HepG2 (cell line): ENCODE data around the gene HDGF. TPM values are rescaled to one million over a fixed set of nuclear protein-coding genes. Genes with fewer than 3 reads are reported as not detected.

Experiments
- CENPX ChIP-seq: sonication (generic); formaldehyde crosslinking; IDR thresholded peaks from 2 replicates; pipeline ENCODE4 v1.9.0; 2021; ENCODE audit warnings: mild to moderate bottlenecking, missing genetic modification reagents, moderate library complexity
- DNMT3B ChIP-seq: conservative IDR thresholded peaks from 2 replicates; pipeline ENCODE4 v1.6.1; 2016; ENCODE audit warnings: missing biosample characterization, control low read depth
- HES4 ChIP-seq: sonication (generic); formaldehyde crosslinking; IDR thresholded peaks from 2 replicates; pipeline ENCODE4 v1.9.0; 2021; ENCODE audit warnings: mild to moderate bottlenecking, missing genetic modification reagents, borderline replicate concordance
- HNF4A ChIP-seq: sonication (generic); formaldehyde crosslinking; IDR thresholded peaks from 2 replicates; pipeline ENCODE4 v1.4.0; 2020; ENCODE audit warnings: missing genetic modification reagents
- HNRNPK ChIP-seq: fragments of 200-400 bp; formaldehyde crosslinking; IDR thresholded peaks from 2 replicates; pipeline ENCODE4 v1.6.1; 2018; ENCODE audit warnings: low read length, low read depth, moderate library complexity, mild to moderate bottlenecking; ENCODE audit not compliant: poor library complexity, severe bottlenecking
- KLF11 ChIP-seq: IDR thresholded peaks from 2 replicates; pipeline ENCODE4 v1.6.1; 2016; ENCODE audit warnings: missing compliant biosample characterization
- MEIS2 ChIP-seq: sonication (generic); formaldehyde crosslinking; IDR thresholded peaks from 2 replicates; pipeline ENCODE4 v1.9.0; 2021; ENCODE audit warnings: mild to moderate bottlenecking, missing genetic modification reagents
- NFKBIZ ChIP-seq: IDR thresholded peaks from 2 replicates; pipeline ENCODE4 v1.6.1; 2018; ENCODE audit warnings: missing genetic modification reagents, missing compliant biosample characterization
- POGZ ChIP-seq: sonication (generic); formaldehyde crosslinking; IDR thresholded peaks from 2 replicates; pipeline ENCODE4 v1.4.0; 2020; ENCODE audit warnings: mild to moderate bottlenecking, missing genetic modification reagents
- POLR2G ChIP-seq: fragments of 200-400 bp; formaldehyde crosslinking; IDR thresholded peaks from 2 replicates; pipeline ENCODE4 v1.6.1; 2018; ENCODE audit warnings: mild to moderate bottlenecking, low read depth, low read length, moderate library complexity
- RBFOX2 ChIP-seq: fragments of 200-400 bp; formaldehyde crosslinking; IDR thresholded peaks from 2 replicates; pipeline ENCODE4 v1.6.1; 2017; ENCODE audit warnings: low read depth, mild to moderate bottlenecking, low read length
- YEATS2 ChIP-seq: sonication (generic); formaldehyde crosslinking; IDR thresholded peaks from 2 replicates; pipeline ENCODE4 v1.4.0; 2020; ENCODE audit warnings: missing genetic modification reagents, borderline replicate concordance
- YY1 ChIP-seq: IDR thresholded peaks from 2 replicates; pipeline ENCODE4 v1.6.1; 2011; ENCODE audit warnings: low read length, low read depth, moderate library complexity, mild to moderate bottlenecking; ENCODE audit not compliant: insufficient read depth, insufficient replicate concordance
- ZFP36L2 ChIP-seq: sonication (generic); formaldehyde crosslinking; IDR thresholded peaks from 2 replicates; pipeline ENCODE4 v1.4.0; 2020; ENCODE audit warnings: missing genetic modification reagents
- ZKSCAN1 ChIP-seq: fragments of 150-350 bp; IDR thresholded peaks from 2 replicates; pipeline ENCODE4 v1.6.1; 2014; ENCODE audit warnings: low read length
- ZNF383 ChIP-seq: sonication (generic); formaldehyde crosslinking; IDR thresholded peaks from 2 replicates; pipeline ENCODE4 v1.4.0; 2020; ENCODE audit warnings: missing genetic modification reagents, mild to moderate bottlenecking, borderline replicate concordance
- ZNF589 ChIP-seq: sonication (generic); formaldehyde crosslinking; conservative IDR thresholded peaks from 2 replicates; pipeline ENCODE4 v1.8.0; 2022; ENCODE audit warnings: mild to moderate bottlenecking, moderate library complexity, missing genetic modification reagents
- ZNF607 ChIP-seq: sonication (generic); formaldehyde crosslinking; IDR thresholded peaks from 2 replicates; pipeline ENCODE4 v1.5.1; 2020; ENCODE audit warnings: missing genetic modification reagents, mild to moderate bottlenecking, borderline replicate concordance
- ZNF644 ChIP-seq: IDR thresholded peaks from 2 replicates; pipeline ENCODE4 v1.6.1; 2016; ENCODE audit warnings: low read depth
- ZNF790 ChIP-seq: sonication (generic); formaldehyde crosslinking; IDR thresholded peaks from 2 replicates; pipeline ENCODE4 v1.8.0; 2022; ENCODE audit warnings: missing genetic modification reagents, mild to moderate bottlenecking, borderline replicate concordance
- polyA plus RNA-seq, 8 experiments: library from polyadenylated mRNA; depleted of rRNA in 3 of 8; stranded (reverse) in 7 of 8; unstranded in 1 of 8; fragments of >200 nt; fragmentation: Illumina TruSeq in 4 of 8; extraction: Trizol in 4 of 8; gene quantifications; 2 replicates each; pipeline versions ENCODE4 v1.2.1 to v1.2.3, GENCODE V29; 2011 to 2016; ENCODE audit warnings: low read depth in 4 of 8, missing spikeins in 1 of 8, mixed read lengths in 1 of 8; ENCODE audit not compliant: insufficient read depth in 1 of 8
- total RNA-seq, 5 experiments: library from RNA; depleted of rRNA; stranded (reverse); fragments of >200 nt; fragmentation: Illumina TruSeq; extraction: Trizol; gene quantifications; 2 replicates each; pipeline ENCODE4 v1.2.3, GENCODE V29; 2016; ENCODE audit warnings: low read depth in 1 of 5
- TF ChIP-seq, protein P1 (sequence below): IDR thresholded peaks from 2 replicates; pipeline ENCODE4 v1.6.1; 2016; ENCODE audit warnings: low read depth, control low read depth
- TF ChIP-seq, protein P2 (sequence below): sonication (generic); formaldehyde crosslinking; IDR thresholded peaks from 2 replicates; pipeline ENCODE4 v1.4.0; 2020; ENCODE audit warnings: missing genetic modification reagents
- TF ChIP-seq, protein P3 (sequence below): sonication (generic); formaldehyde crosslinking; IDR thresholded peaks from 2 replicates; pipeline ENCODE4 v1.8.0; 2022; ENCODE audit warnings: mild to moderate bottlenecking, missing genetic modification reagents, moderate library complexity
- TF ChIP-seq, protein P4 (sequence below): IDR thresholded peaks from 2 replicates; pipeline ENCODE4 v1.6.1; 2016; ENCODE audit warnings: missing compliant biosample characterization, missing genetic modification reagents, borderline replicate concordance

HDGF gene
- total and polyA plus RNA-seq, 2 of the 13 experiments (the other 11 are each of a cell fraction or from before 2014, with no cell fraction given), result 156 to 196 TPM

DNA sequence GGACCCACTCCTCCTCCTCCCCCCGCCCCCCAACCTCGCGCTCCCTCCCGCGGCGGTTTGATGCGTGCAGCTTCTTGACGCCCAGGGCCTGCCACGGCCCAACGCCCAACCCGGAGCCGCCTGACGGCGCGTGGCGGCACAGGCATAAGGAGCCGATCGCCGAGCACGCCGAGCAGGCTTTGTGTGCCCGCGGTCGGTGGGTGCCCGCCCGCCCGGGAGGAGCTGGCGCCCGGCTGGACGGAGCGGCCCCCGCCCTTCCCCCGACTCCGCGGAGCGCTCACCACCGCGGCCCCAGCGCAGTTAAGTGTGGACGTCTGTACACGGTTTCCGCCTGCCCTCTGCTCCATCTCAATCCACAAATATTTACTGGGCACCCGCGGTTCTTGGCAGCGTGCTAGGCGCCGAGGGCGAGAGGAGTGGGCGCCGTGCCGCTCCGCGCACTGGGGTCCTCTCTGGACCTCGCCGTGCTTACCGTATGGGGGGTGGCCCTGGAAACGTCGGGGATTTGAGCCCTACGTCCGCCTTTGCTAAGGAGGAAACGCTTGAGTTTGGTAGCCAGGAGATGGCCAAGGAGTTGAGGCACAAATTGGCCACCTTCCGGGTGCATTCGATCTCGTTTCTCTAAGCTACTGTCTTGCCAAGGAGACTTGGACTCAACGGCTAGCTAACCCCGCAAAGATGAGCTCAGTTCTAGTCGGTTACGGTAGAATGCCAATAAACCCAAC is 444 bp upstream of the HDGF start (continued):
- peak; percentile 97 for TF ChIP-seq HNRNPK
- no peak for TF ChIP-seq ZFP36L2 (CRISPR knock-in tag)
- TF ChIP-seq CENPX (CRISPR knock-in tag), result no peak
- TF ChIP-seq DNMT3B (CRISPR knock-in tag), result no peak
- peak; percentile 27; the same call in 1 of the 2 replicates for TF ChIP-seq POGZ (CRISPR knock-in tag)
- peak; percentile 64; the same call in 1 of the 2 replicates for TF ChIP-seq ZNF589
- no peak for TF ChIP-seq NFKBIZ
- TF ChIP-seq, protein P1, sequence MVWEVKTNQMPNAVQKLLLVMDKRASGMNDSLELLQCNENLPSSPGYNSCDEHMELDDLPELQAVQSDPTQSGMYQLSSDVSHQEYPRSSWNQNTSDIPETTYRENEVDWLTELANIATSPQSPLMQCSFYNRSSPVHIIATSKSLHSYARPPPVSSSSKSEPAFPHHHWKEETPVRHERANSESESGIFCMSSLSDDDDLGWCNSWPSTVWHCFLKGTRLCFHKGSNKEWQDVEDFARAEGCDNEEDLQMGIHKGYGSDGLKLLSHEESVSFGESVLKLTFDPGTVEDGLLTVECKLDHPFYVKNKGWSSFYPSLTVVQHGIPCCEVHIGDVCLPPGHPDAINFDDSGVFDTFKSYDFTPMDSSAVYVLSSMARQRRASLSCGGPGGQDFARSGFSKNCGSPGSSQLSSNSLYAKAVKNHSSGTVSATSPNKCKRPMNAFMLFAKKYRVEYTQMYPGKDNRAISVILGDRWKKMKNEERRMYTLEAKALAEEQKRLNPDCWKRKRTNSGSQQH (CRISPR knock-in tag), result peak; percentile 53; the same call in 1 of the 2 replicates
- TF ChIP-seq ZKSCAN1, result no peak
- no peak for TF ChIP-seq KLF11 (CRISPR knock-in tag)
- TF ChIP-seq YY1, result peak; percentile 88
- TF ChIP-seq ZNF790 (CRISPR knock-in tag), result peak; percentile 84; the same call in 1 of the 2 replicates
- no peak for TF ChIP-seq ZNF644 (CRISPR knock-in tag)
- TF ChIP-seq, protein P2, sequence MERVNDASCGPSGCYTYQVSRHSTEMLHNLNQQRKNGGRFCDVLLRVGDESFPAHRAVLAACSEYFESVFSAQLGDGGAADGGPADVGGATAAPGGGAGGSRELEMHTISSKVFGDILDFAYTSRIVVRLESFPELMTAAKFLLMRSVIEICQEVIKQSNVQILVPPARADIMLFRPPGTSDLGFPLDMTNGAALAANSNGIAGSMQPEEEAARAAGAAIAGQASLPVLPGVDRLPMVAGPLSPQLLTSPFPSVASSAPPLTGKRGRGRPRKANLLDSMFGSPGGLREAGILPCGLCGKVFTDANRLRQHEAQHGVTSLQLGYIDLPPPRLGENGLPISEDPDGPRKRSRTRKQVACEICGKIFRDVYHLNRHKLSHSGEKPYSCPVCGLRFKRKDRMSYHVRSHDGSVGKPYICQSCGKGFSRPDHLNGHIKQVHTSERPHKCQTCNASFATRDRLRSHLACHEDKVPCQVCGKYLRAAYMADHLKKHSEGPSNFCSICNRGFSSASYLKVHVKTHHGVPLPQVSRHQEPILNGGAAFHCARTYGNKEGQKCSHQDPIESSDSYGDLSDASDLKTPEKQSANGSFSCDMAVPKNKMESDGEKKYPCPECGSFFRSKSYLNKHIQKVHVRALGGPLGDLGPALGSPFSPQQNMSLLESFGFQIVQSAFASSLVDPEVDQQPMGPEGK (CRISPR knock-in tag), result peak; percentile 74
- TF ChIP-seq ZNF607, result peak; percentile 76; the same call in 1 of the 2 replicates
- TF ChIP-seq, protein P3, sequence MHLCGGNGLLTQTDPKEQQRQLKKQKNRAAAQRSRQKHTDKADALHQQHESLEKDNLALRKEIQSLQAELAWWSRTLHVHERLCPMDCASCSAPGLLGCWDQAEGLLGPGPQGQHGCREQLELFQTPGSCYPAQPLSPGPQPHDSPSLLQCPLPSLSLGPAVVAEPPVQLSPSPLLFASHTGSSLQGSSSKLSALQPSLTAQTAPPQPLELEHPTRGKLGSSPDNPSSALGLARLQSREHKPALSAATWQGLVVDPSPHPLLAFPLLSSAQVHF (CRISPR knock-in tag), result no peak; the same call in 1 of the 2 replicates
- no peak; the same call in 1 of the 2 replicates for TF ChIP-seq HNF4A (CRISPR knock-in tag)
- TF ChIP-seq, protein P4, sequence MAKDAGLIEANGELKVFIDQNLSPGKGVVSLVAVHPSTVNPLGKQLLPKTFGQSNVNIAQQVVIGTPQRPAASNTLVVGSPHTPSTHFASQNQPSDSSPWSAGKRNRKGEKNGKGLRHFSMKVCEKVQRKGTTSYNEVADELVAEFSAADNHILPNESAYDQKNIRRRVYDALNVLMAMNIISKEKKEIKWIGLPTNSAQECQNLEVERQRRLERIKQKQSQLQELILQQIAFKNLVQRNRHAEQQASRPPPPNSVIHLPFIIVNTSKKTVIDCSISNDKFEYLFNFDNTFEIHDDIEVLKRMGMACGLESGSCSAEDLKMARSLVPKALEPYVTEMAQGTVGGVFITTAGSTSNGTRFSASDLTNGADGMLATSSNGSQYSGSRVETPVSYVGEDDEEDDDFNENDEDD (CRISPR knock-in tag), result peak; percentile 91
- TF ChIP-seq RBFOX2, result peak; percentile 79
- no peak for TF ChIP-seq HES4 (CRISPR knock-in tag)
- TF ChIP-seq POLR2G, result peak; percentile 82
- 0 out of 2 replicates have a peak, but pooled peaks have one; percentile 74 for TF ChIP-seq MEIS2
- peak; percentile 74; the same call in 1 of the 2 replicates for TF ChIP-seq YEATS2
- peak; percentile 62; the same call in 1 of the 2 replicates for TF ChIP-seq ZNF383 (CRISPR knock-in tag)
